Right cardiac atrium (tissue), 5 donors: Measurements from ENCODE around the gene PRKCE. TPM values are rescaled to one million over a fixed set of nuclear protein-coding genes. Genes with fewer than 3 reads are reported as not detected.

Experiments
- ATAC-seq, 2 donors: fragments of 200-7000 bp; cut with Tn5 transposase; one replicate each; pipeline versions ENCODE4 v1.8.0 to v1.9.1; 2020; ENCODE audit warnings: moderate library complexity in 2 of 2, mild to moderate bottlenecking in 1 of 2
- DNase-seq, 3 donors: peaks; one replicate each; pipeline ENCODE4 v3.0.0-alpha.2; 2020
- H3K27ac ChIP-seq: one replicate; pipeline ENCODE4 v1.5.1; 2013; ENCODE audit warnings: mild to moderate bottlenecking, low read length, control low read depth, moderate library complexity
- H3K27me3 ChIP-seq: one replicate; pipeline ENCODE4 v1.6.1; 2013; ENCODE audit not compliant: control insufficient read depth, insufficient read depth
- H3K4me1 ChIP-seq: one replicate; pipeline ENCODE4 v1.6.1; 2013; ENCODE audit warnings: low read length; ENCODE audit not compliant: control insufficient read depth, insufficient read depth
- H3K4me3 ChIP-seq: one replicate; pipeline ENCODE4 v1.5.1; 2013; ENCODE audit warnings: low read length, control low read depth
- H3K9me3 ChIP-seq: one replicate; pipeline ENCODE4 v1.6.1; 2013; ENCODE audit warnings: low read length; ENCODE audit not compliant: control insufficient read depth
- WGBS: extraction: QIAGEN DNeasy Blood & Tissue Kit; methylation state at CpG from one replicate; pipeline ENCODE4 v1.1.7; 2013; 5-methylcytosine and 5-hydroxymethylcytosine counted together
- intact Hi-C, 4 donors: fragments of 100-400 bp; cut with DNase I; formaldehyde crosslinking; loops; one replicate each; pipeline versions ENCODE4 v1.11.0 to v1.14.0; 2022 to 2023
- polyA plus RNA-seq: library from polyadenylated mRNA; stranded (reverse); fragments of 200-250 nt; gene quantifications from one replicate; pipeline ENCODE4 v1.2.3, GENCODE V29; 2013
- total RNA-seq, 4 donors: library from RNA; stranded (reverse); fragmentation: NEBNext Ultra II Directional; extraction: Animal tissue kit (Norgen Biotek cat#: 25700); gene quantifications; one replicate each; pipeline ENCODE4 v1.2.1, GENCODE V29; 2021
- donor health status: healthy with polysubstance abuse.
- donor health status: DM: no; HTN: yes; CAD: no.
- donor health status: DM: no; HTN: no; CAD: no.
- donor health status: DM: no; HTN: yes; CAD: no; lungs with severe emphysema.
- donor health status: DM: yes; HTN: yes; CAD: no.

PRKCE gene
- total and polyA plus RNA-seq, 5 donors: 5.5 to 19.7 (median 18.7) TPM

DNA sequence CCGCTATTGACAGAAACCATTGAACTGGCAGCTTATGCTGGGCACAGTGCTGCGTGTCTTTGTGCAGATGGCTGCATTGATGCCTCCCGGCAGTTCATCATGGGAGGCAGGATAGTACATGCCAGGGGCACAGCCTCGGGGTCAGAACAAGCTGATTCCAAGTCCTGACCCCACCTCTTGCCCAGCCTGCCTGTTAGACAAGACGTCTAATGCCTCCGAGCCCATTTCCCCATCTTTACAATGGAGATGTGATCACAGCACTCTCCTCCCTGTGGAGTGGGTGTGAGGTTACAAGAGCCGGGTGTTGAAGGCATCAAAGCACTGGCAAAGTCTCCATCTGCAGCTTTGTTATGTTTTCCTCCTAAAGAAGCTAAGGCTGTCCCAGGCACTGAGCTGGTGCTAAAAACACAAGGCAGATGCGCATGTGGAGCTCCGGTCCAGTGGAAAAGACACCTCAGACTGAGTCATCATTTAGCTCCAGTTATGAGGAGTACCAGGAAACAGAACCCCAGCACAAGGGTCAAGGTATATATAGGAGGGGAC, 520.0 kb downstream of the PRKCE start:
- no peaks in the 10 kb centered on the region for H3K9me3 ChIP-seq
- H3K27ac ChIP-seq: no peak overlapping the region
- intact Hi-C loops: no loop called here
- peak; percentile 51 to 66 for ATAC-seq
- peaks cover 11% of the 10 kb centered on the region for H3K4me1 ChIP-seq
- no peaks in the 10 kb centered on the region for H3K27me3 ChIP-seq
- DNase-seq: peak in 2 of 3 donors; percentile 31 to 54
- WGBS: 59% methylated on average over 9 of the region's 9 CpGs
- H3K4me3 ChIP-seq: no peak overlapping the region

DNA sequence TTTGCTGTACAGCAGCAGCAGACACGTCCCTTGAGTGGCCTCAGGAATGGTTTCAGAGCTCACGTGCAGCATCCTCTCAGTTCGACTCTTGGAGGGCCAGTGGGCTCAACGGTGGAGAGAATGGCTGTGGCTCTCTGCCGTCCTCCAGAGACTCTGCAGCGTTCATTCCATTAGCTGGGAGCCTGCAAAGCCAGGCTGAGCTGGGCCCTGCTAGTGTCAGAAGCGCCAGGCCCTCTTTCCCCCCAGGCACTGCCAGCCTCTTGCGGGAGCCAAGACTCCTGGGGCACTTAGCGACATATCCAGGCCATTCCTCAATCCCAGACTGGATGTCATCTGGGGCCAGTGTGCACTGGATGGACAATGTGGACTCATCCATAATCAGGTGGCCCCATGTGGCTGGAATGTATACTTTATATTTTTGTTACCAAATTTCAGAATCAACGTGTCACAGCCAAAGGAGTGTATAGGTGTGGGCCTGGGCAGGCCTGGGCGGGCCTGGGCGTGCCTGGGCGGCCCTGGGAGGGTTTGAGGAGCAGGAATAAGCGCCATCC, 520.6 kb downstream of the PRKCE start:
- no peak overlapping the region for H3K4me3 ChIP-seq
- WGBS: 84% methylated on average over 14 of the region's 14 CpGs
- H3K27ac ChIP-seq: peak overlapping the region; percentile 25
- no peaks in the 10 kb centered on the region for H3K9me3 ChIP-seq
- H3K27me3 ChIP-seq: no peaks in the 10 kb centered on the region
- intact Hi-C loops: no loop called here
- DNase-seq (no peak), ATAC-seq (peak; percentile 9 to 39)
- H3K4me1 ChIP-seq: peaks cover 11% of the 10 kb centered on the region

DNA sequence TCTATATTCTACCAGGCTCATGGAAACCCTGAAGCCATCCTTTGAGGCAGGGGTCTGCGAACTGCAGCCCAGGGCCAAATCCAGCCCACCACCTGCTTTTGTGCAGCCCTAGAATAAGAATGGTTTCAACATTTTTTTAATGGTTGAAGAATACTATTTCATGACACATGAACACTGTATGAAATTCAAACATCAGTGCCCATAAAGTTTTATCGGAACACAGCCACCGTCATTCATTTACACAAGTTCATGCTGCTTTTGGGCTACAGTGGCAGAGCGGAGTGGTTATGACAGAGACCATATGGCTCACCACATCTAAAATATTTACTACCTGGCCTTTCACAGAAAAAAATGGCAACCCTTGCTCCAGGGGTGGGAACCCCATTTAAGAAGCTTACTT, 521.6 kb downstream of the PRKCE start:
- no peaks in the 10 kb centered on the region for H3K27me3 ChIP-seq
- WGBS: 98% methylated on average over 4 of the region's 4 CpGs
- no peak overlapping the region for H3K4me3 ChIP-seq
- intact Hi-C loops: no loop called here
- H3K9me3 ChIP-seq: no peaks in the 10 kb centered on the region
- ATAC-seq (no peak), DNase-seq (no peak)
- peaks cover 11% of the 10 kb centered on the region for H3K4me1 ChIP-seq
- H3K27ac ChIP-seq: no peak overlapping the region

DNA sequence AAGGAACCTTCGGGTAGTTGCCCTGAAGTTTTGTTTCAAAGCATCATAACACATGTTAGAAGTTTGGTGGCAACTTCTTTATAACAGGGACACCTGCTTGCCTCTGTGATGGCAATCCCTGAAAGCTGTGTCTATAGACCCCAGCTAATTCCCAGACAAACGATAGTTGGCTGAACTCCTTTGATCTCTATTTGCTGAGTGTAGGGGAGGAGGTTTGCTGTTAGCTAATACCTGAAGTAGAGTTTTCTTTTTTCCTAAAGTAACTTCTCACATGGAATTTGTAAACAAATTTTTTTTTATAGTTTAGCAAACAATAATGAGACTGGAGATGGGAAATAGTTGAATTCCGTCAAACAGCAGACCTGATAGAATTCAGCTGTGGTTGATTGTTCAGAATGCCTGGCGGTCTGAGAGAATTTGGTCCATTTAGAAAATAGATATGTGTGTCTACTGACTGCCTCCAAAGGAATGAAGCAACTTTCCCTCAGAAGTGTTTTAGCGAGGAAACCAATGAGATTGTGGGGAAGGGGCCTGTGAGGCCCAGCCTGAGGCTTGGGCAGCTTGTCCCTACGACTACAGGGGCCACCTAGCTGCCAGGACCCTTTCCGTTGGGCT, 522.3 kb downstream of the PRKCE start:
- no peaks in the 10 kb centered on the region for H3K27me3 ChIP-seq
- H3K27ac ChIP-seq: no peak overlapping the region
- intact Hi-C loops: no loop called here
- peaks cover 13% of the 10 kb centered on the region for H3K4me1 ChIP-seq
- H3K9me3 ChIP-seq: no peaks in the 10 kb centered on the region
- H3K4me3 ChIP-seq: no peak overlapping the region
- 86% methylated on average over 7 of the region's 7 CpGs for WGBS
- ATAC-seq (no peak), DNase-seq (no peak)

DNA sequence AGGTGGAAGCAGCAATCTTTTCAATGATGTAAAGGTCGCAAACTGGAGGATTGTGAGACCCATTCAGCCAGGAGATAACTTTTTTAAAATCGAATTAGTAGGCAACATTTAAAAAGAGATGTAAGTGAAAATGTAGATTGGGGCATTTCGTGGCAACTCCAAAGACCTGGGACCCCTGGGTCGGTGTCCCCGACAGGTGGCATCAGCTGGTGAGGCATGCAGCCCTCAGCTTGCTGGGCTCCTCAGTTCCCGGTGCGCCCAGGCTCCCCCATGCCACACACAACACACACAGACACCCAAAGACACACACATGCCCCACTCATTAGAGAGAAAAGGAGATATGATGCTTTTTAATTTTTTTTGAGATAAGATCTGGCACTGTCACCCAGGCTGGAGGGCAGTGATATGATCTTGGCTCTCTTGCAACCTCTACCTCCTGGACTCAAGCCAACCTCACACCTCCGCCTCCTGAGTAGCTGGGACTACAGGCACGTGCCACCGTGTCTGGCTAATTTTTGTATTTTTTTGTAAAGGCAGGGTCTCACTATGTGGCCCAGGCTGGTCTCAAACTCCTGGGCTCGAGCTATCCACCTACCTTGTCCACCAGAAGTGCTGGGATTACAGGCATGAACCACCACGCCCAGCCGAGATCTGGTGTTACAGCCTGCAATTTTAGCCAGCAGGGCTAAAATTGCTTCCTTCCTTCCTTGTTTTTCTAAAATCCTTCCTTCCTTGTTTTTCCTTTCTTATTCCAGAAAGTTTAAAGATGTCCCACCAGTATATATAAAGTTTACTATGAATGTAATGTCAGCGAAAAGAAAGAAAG, 523.1 kb downstream of the PRKCE start:
- WGBS: 84% methylated on average over 14 of the region's 14 CpGs
- DNase-seq (no peak), ATAC-seq (no peak)
- H3K4me1 ChIP-seq: peaks cover 19% of the 10 kb centered on the region
- H3K27ac ChIP-seq: no peak overlapping the region
- H3K27me3 ChIP-seq: no peaks in the 10 kb centered on the region
- no peak overlapping the region for H3K4me3 ChIP-seq
- H3K9me3 ChIP-seq: no peaks in the 10 kb centered on the region
- intact Hi-C loops: no loop called here

DNA sequence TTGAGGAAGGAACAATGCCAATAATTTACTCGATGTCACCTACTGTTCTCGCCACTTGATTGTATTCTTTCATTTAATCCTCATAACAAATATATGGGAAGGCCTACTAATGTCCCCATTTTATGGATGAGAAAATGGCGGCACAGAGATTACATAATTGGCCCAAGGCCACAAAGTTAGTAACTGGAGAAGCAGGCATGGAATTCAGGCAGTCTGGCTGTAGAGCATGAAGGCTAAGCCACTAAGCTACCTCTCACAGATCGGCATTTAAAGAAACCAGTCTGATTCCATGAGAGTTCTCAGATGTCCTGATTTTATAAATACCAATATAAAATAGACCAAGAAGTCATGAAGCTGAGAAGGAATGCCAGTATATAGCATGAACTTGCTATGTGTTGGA, 523.9 kb downstream of the PRKCE start:
- H3K27me3 ChIP-seq: no peaks in the 10 kb centered on the region
- DNase-seq (no peak), ATAC-seq (no peak)
- 93% methylated on average over 4 of the region's 4 CpGs for WGBS
- intact Hi-C loops: no loop called here
- no peak overlapping the region for H3K27ac ChIP-seq
- H3K4me3 ChIP-seq: no peak overlapping the region
- no peaks in the 10 kb centered on the region for H3K9me3 ChIP-seq
- peaks cover 24% of the 10 kb centered on the region for H3K4me1 ChIP-seq

DNA sequence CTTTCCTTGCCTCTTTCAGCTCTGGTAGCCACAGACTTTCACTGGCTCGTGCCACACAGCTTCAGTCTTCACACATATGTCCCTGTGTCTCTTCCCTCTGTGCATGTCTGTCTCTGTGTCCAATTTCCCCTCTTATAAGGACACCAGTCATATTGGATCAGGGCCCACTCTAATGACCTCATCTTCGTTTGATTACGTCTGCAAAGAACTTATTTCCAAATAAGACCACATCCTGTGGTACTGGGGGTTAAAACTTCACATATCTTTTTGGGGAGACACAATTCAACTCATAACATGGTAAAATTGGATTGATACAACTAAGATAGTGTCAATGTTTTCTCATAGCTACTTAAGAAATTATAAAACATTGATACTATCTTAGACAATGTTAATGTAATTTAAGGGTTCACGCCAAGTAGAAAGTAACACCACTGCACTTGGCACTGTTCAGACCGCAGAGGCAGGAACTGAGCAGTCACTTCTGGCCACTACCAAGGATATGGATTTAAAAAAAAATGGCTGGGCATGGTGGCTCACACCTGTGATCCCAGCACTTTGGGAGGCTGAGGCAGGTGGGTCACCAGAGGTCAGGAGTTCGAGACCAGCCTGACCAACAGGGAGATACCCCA, 526.1 kb downstream of the PRKCE start:
- DNase-seq: peak in 1 of 3 donors; percentile 4
- 84% methylated on average over 6 of the region's 6 CpGs for WGBS
- no peak for ATAC-seq
- Histone ChIP-seq H3K4me1 (peaks cover 15% of the 10 kb centered on the region), H3K27me3 (no peaks in the 10 kb centered on the region), H3K9me3 (no peaks in the 10 kb centered on the region), H3K27ac (no peak overlapping the region), H3K4me3 (no peak overlapping the region)
- intact Hi-C loops: no loop called here

DNA sequence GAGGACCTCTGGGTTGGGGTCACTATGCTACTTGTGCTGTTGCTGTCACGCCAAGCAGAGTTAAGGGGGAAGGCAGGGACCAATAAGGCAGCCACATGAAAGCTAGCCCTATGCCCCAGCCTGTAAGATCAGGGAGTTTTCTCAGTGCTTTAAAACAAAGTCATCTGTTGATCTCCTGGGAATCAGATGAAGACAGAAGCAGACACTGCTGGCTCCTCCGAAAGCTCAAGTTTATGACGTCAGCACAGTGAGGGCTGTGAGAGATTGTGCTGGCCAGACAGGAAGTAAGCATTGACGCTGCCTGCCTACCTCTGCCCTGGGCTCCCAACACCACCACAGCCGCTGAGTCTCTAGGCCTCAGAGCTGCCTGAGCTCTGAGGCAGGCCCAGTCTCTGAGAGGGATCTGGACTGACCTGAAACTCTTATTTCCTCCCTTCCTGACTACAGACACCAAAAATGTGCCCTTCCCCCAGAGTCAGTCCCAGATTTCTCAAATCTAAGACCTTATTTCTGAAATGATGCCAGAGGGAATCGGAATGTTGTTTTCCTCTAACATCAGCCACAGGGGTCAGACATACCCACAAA, 527.7 kb downstream of the PRKCE start:
- ATAC-seq (peak; percentile 93 to 95), DNase-seq (peak; percentile 79 to 84 (median 82))
- Histone ChIP-seq H3K4me1 (peaks cover 15% of the 10 kb centered on the region), H3K4me3 (no peak overlapping the region), H3K27ac (peak overlapping the region; percentile 92), H3K9me3 (no peaks in the 10 kb centered on the region), H3K27me3 (no peaks in the 10 kb centered on the region)
- 46% methylated on average over 6 of the region's 6 CpGs for WGBS
- intact Hi-C loops: no loop called here

DNA sequence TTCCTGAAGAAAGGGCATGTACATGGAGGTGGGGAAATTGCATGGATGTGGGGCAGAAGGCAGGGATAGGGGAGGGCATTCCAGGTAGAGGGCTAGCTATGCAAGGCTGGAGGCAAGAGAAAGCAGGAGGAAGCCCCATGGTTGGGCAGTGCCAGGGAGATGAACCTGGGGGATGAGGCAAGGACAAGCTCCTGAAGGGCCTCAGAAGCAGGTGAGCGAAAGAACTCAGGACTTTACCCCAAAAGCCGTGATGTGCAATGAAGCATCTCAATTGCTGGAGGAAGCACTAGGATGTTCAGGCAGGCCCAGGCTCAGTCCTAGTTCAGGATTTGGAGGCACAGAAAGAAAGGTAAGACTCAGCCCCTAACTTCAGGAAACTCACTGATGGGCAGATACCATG, 528.7 kb downstream of the PRKCE start:
- intact Hi-C loops: no loop called here
- Histone ChIP-seq H3K9me3 (no peaks in the 10 kb centered on the region), H3K4me1 (peaks cover 15% of the 10 kb centered on the region), H3K27me3 (no peaks in the 10 kb centered on the region), H3K4me3 (no peak overlapping the region), H3K27ac (peak overlapping the region; percentile 13)
- ATAC-seq (no peak), DNase-seq (no peak)
- WGBS: 97% methylated on average over 2 of the region's 2 CpGs

DNA sequence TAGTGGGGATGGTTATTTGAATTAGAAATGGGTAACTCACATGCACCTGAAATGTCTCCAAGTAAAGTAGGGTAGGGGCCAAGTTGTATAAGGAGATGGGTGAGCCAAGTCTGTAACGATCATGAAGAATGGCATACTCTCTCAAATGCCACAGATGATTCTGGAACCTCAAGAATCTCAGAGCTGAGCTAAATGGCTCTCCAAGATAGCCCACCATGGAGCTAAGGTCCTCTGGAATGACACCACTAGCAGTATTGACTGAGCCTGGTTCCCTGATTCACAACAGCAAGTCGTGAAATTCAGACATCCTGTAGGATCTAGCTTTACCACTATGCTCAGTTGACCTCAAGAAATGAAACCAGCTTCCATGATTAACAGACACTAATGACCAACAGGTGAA, 529.8 kb downstream of the PRKCE start:
- no peaks in the 10 kb centered on the region for H3K9me3 ChIP-seq
- ATAC-seq (no peak), DNase-seq (no peak)
- intact Hi-C loops: no loop called here
- H3K27me3 ChIP-seq: no peaks in the 10 kb centered on the region
- 90% methylated on average over 2 of the region's 2 CpGs for WGBS
- H3K27ac ChIP-seq: peak overlapping the region; percentile 28
- no peak overlapping the region for H3K4me3 ChIP-seq
- peaks cover 15% of the 10 kb centered on the region for H3K4me1 ChIP-seq
